HepG2 (cell line): Measurements from ENCODE around the gene TRIM74. TPM values are rescaled to one million over a fixed set of nuclear protein-coding genes. Genes with fewer than 3 reads are reported as not detected.
"Not testable (repeated sequence)": the region's sequence is repeated elsewhere in the genome, so short reads cannot be mapped to it uniquely, and the experiment has no call there.

ENCODE experiments used
- ATAC-seq: fragments of 200-7000 bp; cut with Tn5 transposase; 3 replicates; pipeline ENCODE4 v1.9.1; 2020; ENCODE audit warnings: mild to moderate bottlenecking, moderate library complexity
- BruUV-seq: library from RNA; stranded (reverse); fragments of 400-500 nt; replicated peaks from 2 replicates; lab custom pipeline; 2021; lab: Mats Ljungman, UMichigan
- CTCF ChIA-PET: fragments of 300-600 bp; formaldehyde crosslinking; extraction: SDS; loops from one replicate; lab custom pipeline; 2021; ENCODE audit warnings: low total read pairs, inconsistent platforms, low intra/inter-chr PET ratio; lab: Yijun Ruan, JAX
- POLR2A ChIA-PET: fragments of 350-600 bp; sonication (Branson Sonifier 250); formaldehyde crosslinking; loops from one replicate; lab custom pipeline; 2020; ENCODE audit warnings: antibody characterized with exemption, inconsistent platforms; lab: Yijun Ruan, JAX
- DNase-seq: peaks from one replicate; pipeline ENCODE4 v3.0.0-alpha.2; 2015; ENCODE audit warnings: low spot score
- FAIRE-seq: peaks from 3 replicates; lab custom pipeline; 2011; peaks lifted over from hg19 to GRCh38; lab: Jason Lieb, UNC
- H2AFZ ChIP-seq: one replicate; pipeline ENCODE4 v1.6.1; 2011; ENCODE audit warnings: low read length, inconsistent platforms
- H3K27ac ChIP-seq: fragments of 300-600 bp; 3 replicates; pipeline ENCODE4 v1.8.0; 2011; ENCODE audit warnings: mixed run types, mild to moderate bottlenecking, mixed read lengths, low read length, inconsistent platforms; ENCODE audit not compliant: insufficient read depth; ENCODE audit errors: extremely low read length
- H3K27me3 ChIP-seq, 2 experiments: fragments of 200-600 bp in 1 of 2; 2 replicates in 1 of 2; 3 replicates in 1 of 2; pipeline versions ENCODE4 v1.6.0 to v1.8.0; 2011; ENCODE audit warnings: low read length in 2 of 2, mild to moderate bottlenecking in 2 of 2, moderate library complexity in 2 of 2, inconsistent platforms in 1 of 2; ENCODE audit not compliant: insufficient read depth in 2 of 2, control insufficient read depth in 1 of 2
- H3K36me3 ChIP-seq, 2 experiments: fragments of 200-600 bp in 1 of 2; replicated peaks in 1 of 2; 2 replicates in 1 of 2; 3 replicates in 1 of 2; pipeline versions ENCODE4 v1.5.1 to v1.8.0; 2011; ENCODE audit warnings: low read length in 2 of 2, inconsistent platforms in 1 of 2; ENCODE audit not compliant: insufficient read depth in 2 of 2, control insufficient read depth in 1 of 2
- H3K4me1 ChIP-seq: 2 replicates; pipeline ENCODE4 v1.5.1; 2012; ENCODE audit warnings: low read length, inconsistent platforms; ENCODE audit not compliant: insufficient read depth
- H3K4me2 ChIP-seq: 2 replicates; pipeline ENCODE4 v1.6.0; 2011; ENCODE audit warnings: low read depth, low read length, inconsistent platforms
- H3K4me3 ChIP-seq, 3 experiments: fragments of 200-600 bp in 1 of 3; sonication (generic), shearing (Covaris generic) in 1 of 3; replicated peaks in 1 of 3; 2 replicates each; pipeline ENCODE4 v1.5.1; 2011 to 2016; ENCODE audit warnings: low read length in 3 of 3, inconsistent platforms in 2 of 3, low read depth in 2 of 3, mild to moderate bottlenecking in 2 of 3, control low read depth in 1 of 3, mixed read lengths in 1 of 3; ENCODE audit not compliant: insufficient read depth in 1 of 3
- H3K79me2 ChIP-seq: one replicate; pipeline ENCODE4 v1.6.1; 2011; ENCODE audit warnings: low read length, inconsistent platforms; ENCODE audit not compliant: insufficient read depth
- H3K9ac ChIP-seq: 2 replicates; pipeline ENCODE4 v1.6.0; 2011; ENCODE audit warnings: mild to moderate bottlenecking, low read depth, low read length, inconsistent platforms; ENCODE audit not compliant: insufficient read depth
- H3K9me3 ChIP-seq: 2 replicates; pipeline ENCODE4 v1.5.1; 2012; ENCODE audit warnings: mild to moderate bottlenecking, low read length
- H4K20me1 ChIP-seq: 2 replicates; pipeline ENCODE4 v1.6.0; 2011; ENCODE audit warnings: inconsistent platforms, mild to moderate bottlenecking, low read length, moderate library complexity; ENCODE audit not compliant: insufficient read depth
- PRPF4 ChIP-seq: fragments of 200-400 bp; formaldehyde crosslinking; IDR thresholded peaks from 2 replicates; pipeline ENCODE4 v1.6.1; 2016; ENCODE audit warnings: low read length, low read depth; ENCODE audit not compliant: poor library complexity, severe bottlenecking
- WGBS: methylation state at CpG from one replicate; pipeline ENCODE4 v1.1.6; 2017; ENCODE audit warnings: low lambda C conversion rate; 5-methylcytosine and 5-hydroxymethylcytosine counted together
- in situ Hi-C: cut with HindIII; loops from 2 replicates; pipeline ENCODE4 v1.10.0; 2017; ENCODE audit warnings: low pct_unique_long_range_greater_than_20kb; ENCODE audit not compliant: extremely low pct_ligation_motif_present
- intact Hi-C: fragments of 100-400 bp; cut with micrococcal nuclease; formaldehyde crosslinking; loops from one replicate; pipeline ENCODE4 v1.10.0; 2022; ENCODE audit not compliant: unreplicated experiment
- polyA plus RNA-seq, 8 experiments: library from polyadenylated mRNA; depleted of rRNA in 3 of 8; stranded (reverse) in 7 of 8; unstranded in 1 of 8; fragments of >200 nt; fragmentation: Illumina TruSeq in 4 of 8; extraction: Trizol in 4 of 8; gene quantifications; 2 replicates each; pipeline versions ENCODE4 v1.2.1 to v1.2.3, GENCODE V29; 2011 to 2016; ENCODE audit warnings: low read depth in 4 of 8, missing spikeins in 1 of 8, mixed read lengths in 1 of 8; ENCODE audit not compliant: insufficient read depth in 1 of 8
- total RNA-seq, 5 experiments: library from RNA; depleted of rRNA; stranded (reverse); fragments of >200 nt; fragmentation: Illumina TruSeq; extraction: Trizol; gene quantifications; 2 replicates each; pipeline ENCODE4 v1.2.3, GENCODE V29; 2016; ENCODE audit warnings: low read depth in 1 of 5

The TRIM74 gene
- total and polyA plus RNA-seq, 2 of the 13 experiments (the other 11 are each of a cell fraction or from before 2014, with no cell fraction given) = 0.51 to 1.4 TPM

DNA sequence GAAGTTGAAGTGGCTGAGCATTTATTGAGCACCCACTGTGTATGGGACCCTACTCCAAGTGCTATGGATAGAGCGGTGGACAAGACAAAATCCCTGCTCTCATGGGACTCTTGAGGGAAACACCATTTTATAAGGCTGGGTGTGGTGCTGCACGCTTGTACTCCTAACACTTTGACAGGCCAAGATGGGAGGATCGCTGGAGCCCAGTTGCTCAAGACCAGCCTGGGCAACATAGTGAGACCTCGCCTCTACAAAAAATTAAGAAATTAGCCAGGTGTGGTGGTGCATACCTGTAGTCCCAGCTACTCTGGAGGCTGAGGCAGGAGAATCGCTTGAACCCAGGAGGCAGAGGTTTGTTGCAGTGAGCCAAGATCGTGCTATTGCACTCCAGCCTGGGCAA is 41.5 kb downstream of the TRIM74 start:
- FAIRE-seq, POLR2A ChIA-PET: not testable (repeated sequence)
- peaks cover 22% of the 10 kb centered on the region for H3K79me2 ChIP-seq

DNA sequence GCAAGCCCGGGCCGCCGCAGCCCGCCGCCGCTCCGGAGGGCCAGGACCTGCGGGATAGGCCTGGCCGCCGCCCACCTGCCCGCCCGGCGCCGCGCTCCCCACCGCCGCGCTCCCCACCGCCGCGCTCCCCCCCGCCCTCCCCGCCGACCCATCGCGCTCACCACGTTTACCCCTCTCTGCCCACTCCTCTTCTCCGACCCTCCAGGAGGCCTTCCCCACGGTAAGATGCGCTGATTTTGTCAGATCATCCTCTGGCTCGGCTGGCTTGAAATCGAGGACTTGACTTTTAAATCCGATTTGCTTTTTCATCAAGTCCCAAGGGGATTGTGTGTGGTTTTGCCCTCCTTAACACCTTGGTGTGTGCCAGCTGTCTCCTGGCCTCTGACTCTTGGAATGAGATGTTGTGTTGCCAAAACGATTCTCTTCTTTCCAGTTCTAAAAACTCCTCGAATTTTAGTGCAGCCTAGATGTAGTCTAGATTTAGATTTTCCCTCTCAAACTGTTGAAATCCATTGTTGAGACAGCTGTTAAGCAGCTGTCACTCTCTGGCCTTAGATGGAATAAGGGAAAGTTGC is 43.6 kb downstream of the TRIM74 start:
- in situ Hi-C loops = no loop called here
- intact Hi-C loops = no loop called here
- ATAC-seq = no peak
- H3K27me3 ChIP-seq = no peaks in the 10 kb centered on the region; a peak in 1 of 5 replicates
- H3K4me3 ChIP-seq = peak overlapping the region; percentile 60 to 74 (median 73)
- peaks cover 6% of the 10 kb centered on the region; the same call in 1 of the 2 replicates for H4K20me1 ChIP-seq
- H3K9ac ChIP-seq = peak overlapping the region; percentile 81
- no peaks in the 10 kb centered on the region for H3K9me3 ChIP-seq
- peak overlapping the region; percentile 88 for H3K4me2 ChIP-seq
- TF ChIP-seq PRPF4 = no peak
- TF ChIP-seq, all 625 proteins: peak for 0
- Histone ChIP-seq H3K4me1 (peaks cover 24% of the 10 kb centered on the region), H3K27ac (peak overlapping the region; percentile 73), H3K79me2 (peaks cover 33% of the 10 kb centered on the region), H2AFZ (no peak overlapping the region), H3K36me3 (peaks cover 13 to 42% of the 10 kb centered on the region in 2 experiments)
- DNase-seq = no peak
- peak; percentile 18 for FAIRE-seq
- POLR2A ChIA-PET = no interaction called here
- CTCF ChIA-PET = no interaction called here
- 10% methylated on average over 13 of the region's 35 CpGs for WGBS
- no TSS peak for BruUV-seq

More for the DNA sequence above, 41.5 kb downstream of the TRIM74 start:
- CTCF ChIA-PET, H3K27ac ChIP-seq, H3K9ac ChIP-seq, H4K20me1 ChIP-seq, ATAC-seq, H3K4me3 ChIP-seq, in situ Hi-C loops, DNase-seq, H3K9me3 ChIP-seq, intact Hi-C loops, H3K4me2 ChIP-seq, BruUV-seq, H2AFZ ChIP-seq, H3K27me3 ChIP-seq: not testable (repeated sequence)
- peaks cover 15 to 44% of the 10 kb centered on the region in 2 experiments for H3K36me3 ChIP-seq
- peaks cover 18% of the 10 kb centered on the region for H3K4me1 ChIP-seq
- WGBS = 92% methylated on average over 6 of the region's 6 CpGs
